Endometrium (tissue), 2 donors: ENCODE data around the gene LY6G5B.

Experiments used
- FAIRE-seq: peaks from 2 replicates; lab custom pipeline; 2012; peaks lifted over from hg19 to GRCh38; lab: Jason Lieb, UNC
- donor health status: control.
- donor health status: control.

LY6G5B gene

DNA sequence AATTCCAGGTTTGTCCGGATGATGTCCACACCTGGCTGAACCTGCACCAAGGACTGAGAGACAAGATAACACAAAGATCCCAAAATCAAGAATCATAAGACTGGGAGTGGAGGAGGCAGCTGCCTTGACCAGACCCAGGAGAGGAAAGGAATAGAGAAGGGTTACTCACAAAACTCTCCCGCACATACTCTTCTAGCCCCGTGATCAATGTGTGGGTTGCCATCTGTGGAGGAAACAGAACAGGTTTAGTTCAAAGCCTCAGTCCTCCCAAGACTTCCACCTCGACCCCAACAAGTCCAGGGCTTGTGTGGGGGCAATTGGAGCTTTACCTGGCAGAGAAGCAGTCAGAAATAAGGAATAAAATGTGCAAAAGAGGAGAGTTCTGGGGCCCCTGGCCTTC lies 28.4 kb upstream of the LY6G5B start:
- FAIRE-seq: no peak

DNA sequence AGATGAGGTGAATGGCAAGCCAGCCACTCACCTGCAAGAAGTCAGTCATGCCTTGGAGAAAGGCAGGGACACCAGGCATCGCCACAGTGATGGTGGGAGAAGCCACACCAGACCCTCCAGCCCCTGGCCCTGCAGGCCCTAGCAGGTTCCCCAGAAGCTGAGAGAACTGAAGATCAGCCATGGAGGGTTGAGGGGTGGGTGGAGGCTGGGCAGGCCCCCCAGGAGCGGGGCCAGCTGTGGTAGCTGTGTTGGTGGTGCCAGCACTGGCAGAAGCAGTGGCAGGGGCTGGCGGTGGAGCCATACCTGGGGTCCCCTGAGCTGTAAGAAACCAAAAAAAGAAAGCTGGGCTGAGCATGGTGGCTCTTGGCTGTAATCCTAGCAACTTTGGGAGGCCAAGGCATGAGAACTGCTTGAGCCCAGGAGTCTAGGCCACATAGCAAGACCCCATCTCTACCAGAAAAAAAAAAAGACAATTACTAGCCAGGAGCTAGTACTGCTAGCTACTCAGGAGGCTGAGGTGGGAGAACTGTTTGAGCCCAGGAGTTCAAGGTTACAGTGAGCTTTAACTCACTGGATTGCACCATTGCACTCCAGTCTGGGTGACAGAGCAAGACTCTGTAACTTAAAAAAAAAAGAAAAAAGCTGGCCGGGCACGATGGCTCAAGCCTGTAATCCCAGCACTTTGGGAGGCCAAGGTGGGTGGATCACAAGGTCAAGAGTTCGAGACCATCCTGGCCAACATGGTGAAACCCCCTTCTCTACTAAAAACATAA lies 26.8 kb upstream of the LY6G5B start:
- no peak for FAIRE-seq

DNA sequence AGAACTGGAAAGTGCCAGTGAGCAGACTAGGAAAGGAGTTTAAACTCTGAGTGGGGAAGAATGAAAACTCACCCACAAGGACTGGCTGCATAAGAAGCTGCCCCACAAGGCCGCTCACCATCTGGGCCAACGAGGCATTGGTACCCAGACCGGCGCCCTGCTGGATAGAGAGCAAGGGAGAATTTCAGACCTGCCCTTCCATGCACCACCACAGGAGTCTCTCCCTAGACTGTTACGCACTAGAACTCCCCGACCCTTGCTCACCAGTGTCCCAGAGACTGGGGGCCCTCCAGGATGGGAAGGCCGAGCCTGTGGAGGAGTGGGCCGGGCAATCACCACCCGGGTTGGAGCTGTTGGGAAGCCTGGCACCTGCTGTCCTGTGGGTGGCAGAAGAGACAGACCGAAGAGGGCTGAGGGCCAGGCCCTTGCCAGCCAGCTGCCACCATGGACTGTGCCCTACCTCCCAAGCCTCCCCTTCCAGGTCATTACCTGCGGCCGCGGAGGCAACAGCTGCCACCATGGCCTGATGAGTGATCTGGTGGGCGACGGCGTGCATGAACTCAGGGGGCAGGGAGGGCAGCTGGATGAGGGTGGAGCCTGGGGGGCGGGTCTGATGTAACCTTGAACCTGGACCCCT lies 25.8 kb upstream of the LY6G5B start:
- FAIRE-seq: no peak

DNA sequence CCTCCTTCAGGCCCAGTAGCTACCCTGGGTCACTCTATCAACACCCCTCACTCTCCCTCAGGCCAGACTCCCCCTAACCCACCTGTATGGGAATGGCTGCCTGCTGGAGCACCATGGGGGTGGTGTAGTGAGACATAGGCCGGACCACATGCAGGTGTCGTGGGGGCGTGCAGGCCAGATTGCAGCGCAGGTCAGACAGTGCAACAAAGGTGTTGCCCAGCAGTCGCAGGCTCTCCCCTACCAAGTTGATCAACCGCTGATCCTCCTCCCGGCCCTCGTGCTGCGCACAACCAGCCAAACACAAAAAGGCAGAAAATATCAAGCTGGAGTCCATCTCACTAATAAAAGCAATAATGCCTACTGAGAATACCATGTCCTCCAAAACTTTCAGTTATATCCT lies 24.5 kb upstream of the LY6G5B start:
- FAIRE-seq: no peak

DNA sequence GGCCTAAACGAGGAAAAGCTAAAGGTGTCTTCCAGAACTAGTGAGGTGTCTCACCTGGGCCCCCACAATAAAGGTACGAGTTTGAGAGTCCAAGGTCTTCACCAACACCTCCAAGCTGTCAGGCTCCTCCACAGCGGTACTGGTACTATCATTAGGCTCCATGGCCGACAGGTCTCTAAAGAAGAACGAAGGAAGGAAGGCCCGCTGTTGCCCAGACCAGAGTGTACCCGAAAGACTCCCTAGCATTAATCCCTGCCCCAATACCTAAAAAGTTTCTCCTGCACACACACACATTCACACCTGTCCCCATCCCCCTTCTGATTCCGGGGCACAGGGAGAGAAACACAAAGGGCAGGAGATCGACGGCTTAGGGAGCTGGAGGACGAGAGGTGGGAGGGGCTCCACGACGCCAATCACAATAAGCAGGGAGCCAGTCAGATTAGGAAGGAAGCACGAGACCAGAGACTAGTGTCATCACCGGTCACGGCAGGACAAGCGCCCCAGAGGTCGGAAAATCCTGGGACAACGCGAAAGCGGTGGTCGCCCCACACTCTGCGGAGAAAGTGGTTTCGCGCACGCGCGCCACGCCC lies 18.1 kb upstream of the LY6G5B start:
- no peak for FAIRE-seq

DNA sequence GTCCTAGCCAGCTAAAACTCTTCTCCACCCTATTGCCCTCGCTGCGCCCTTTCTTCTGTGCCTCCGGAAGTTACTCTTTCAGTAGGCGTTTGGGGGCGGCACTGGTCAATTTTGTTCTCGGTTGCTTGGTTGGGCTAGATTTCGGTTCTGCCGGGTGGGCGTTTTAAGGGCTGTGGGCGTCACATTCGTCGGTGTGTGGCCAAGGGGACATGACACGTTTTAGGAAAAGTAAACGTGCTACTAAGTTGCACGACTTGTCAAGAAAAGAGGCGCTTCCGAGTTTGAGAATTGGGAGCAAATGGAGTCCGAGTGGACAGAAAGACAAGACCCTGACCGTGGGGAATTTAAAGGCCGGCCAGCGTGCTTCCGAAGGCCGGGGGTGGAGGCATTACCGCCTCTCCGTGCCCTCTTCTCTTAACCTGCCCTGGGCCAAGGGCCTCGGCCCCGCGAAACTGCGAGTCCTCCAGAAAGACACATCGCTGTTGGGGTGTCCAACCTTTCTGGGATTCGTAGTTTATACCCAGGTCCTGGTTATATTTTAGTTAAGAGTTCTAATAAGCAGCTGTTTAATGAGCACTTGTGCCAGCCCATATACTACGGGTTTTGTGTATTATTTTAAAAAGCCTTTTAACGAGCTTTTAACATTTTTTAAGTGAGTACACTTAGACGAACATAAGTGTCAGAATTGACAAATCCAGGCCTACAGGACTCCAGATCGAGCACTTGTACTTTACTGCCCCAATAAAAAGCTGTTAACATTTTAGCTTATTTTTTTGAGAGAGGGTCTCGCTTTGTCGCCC lies 16.7 kb upstream of the LY6G5B start:
- FAIRE-seq: no peak

DNA sequence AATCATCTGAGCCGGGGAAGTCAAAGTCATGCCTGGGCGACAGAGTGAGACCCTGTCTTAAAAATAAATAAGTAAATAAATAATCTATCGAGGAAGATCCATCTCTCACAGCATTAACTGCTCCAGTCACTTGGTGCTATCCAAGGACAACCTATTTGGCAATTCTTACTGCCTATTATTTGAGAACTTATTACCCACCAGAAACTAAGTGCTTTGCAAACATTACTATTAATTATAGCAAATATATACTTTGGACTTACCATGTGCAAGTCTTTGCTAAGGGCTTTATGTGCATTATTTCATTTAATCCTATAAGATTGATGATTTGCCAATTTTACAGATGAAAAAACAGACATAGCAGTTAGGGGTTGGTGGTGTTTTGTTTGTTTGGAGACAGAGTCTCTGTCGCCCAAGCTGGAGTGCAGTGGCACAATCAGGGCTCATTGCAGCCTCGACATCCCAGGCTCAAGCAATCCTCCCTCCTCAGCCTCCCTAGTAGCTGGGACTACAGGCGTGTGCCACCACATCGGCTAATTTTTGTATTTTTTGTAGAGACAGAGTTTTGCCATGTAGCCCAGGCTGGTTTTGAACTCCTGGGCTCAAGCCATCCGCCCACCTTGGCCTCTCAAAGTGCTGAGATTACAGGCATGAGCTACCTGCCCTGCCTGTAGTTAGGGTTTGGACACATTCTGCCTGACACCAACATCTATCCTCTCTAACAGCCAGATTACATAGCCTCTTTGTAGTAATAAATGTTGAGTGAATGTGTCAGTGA lies 15.0 kb upstream of the LY6G5B start:
- no peak for FAIRE-seq

DNA sequence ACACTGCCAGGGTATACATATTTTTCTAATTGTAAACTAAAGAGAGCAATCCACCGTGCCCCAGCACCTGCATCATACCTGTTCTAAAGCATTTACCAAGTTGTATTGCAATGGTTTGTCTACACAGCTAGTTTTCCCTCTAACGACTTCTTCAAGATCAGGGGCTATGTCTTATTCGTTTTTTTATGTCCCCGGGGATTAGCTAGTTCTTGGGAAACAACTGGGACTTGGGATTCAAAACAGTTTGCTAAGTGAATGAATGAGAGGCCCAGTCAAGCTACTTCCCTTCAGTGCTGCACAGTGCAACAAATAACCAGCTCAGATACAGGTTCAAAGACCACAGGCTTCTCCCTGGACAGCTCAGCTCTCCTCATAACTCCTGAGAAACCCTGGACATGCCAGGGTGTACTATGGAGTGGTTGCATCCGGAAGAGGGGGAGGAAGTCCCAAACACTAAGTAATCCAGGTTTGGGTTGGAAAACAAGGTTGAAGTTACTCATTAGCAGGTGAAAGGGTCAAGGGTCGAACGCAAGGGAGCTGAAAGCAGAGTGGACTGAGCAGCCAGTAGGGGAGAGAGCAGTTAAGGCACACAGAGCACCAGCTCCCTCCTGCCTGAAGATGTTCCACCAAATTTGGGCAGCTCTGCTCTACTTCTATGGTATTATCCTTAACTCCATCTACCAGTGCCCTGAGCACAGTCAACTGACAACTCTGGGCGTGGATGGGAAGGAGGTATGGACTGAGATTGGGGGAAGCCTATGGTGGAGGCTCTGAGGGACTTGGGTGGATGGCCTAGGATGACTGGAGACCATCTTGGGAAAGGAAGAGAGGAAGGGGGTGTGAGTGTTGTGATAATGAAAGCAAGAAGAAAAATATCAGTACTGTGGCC lies 14.2 kb upstream of the LY6G5B start, which contains the start of gene APOM:
Gene APOM, plus strand, starts transcription at position 546 of the 889 bp plus-strand sequence. Its CDS starts 73 bp downstream, at position 619.
- FAIRE-seq: no peak

DNA sequence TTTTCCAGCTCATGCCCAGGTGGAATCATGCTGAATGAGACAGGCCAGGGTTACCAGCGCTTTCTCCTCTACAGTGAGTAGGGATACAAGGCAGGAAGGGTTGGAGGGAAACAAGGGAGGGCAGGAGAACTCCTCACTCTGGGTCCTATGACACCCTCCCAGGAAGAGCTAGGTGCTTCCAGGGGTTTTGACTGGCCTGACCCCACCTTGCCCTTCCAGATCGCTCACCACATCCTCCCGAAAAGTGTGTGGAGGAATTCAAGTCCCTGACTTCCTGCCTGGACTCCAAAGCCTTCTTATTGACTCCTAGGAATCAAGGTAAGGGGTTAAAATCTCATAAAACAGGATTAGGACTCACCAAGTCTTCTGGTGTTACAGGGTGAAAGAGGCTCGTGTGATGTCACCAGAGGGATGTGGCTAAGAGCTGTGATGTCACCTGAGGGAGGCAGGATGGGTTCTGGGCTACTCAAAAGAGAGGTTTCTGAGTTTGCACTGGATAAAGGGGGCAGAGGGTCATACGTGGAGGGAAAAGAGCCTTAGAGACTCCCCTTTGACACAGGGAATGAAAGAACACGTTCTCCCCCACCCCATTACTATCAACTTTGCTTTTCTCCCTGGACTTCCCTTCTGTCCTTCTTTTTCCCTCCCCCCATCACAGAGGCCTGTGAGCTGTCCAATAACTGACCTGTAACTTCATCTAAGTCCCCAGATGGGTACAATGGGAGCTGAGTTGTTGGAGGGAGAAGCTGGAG lies 12.2 kb upstream of the LY6G5B start:
- FAIRE-seq: no peak

DNA sequence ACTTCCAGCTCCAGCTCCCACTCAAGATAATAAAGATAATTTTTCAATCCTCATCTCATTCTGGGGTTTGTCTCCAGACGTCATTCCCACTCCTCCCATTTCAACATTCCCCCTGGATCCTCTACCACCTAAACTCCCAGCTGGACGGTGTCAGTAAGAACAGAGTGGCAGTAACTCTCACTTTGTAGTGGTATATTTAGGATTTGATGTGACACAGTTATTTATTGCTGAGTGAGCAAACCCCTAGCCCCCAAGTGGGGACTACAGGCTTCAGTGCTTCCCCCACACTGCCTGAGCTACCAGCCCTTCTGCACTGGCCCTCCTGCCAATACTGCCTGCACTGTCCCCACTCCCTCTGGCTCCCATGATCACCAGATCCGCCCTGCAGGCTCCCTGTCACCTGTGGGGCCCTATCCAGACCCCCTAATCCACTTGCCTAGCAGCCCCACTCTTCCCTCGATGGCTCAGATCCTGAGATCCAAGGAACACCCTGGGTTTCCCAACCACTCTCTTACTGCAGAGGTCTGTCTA lies 11.6 kb upstream of the LY6G5B start:
- no peak for FAIRE-seq

DNA sequence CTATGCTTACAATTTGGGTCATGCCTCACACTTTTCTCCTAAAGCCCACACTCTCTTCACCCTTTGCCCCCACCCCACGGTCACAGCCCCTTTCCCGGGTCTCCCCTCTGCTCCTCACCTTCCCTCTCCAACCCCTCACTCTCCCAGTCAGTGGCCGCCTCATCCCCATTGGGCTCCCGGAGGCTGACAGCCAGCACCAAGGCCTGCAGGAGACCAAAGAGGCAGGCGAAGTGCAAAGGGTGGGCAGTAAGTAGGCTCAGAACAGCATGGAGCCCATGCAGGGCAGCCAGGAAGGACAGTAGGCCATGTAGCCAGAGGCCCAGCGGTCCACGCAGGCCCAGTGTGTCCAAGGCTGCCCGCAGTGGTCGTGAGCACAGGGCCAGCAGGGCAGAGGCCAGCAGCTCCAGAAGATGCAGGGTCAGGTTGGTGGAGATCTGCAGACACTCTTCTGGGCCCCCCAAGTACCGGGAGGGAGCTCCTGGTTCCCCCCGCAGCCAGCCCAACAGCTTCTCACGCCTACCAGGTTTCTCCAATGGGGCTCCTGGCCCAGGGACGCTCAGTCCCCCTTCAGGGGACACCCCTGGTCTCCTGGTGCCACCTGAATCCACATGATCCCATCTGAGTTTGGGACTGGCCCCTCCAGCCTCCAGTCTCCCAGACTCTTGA lies 10.7 kb upstream of the LY6G5B start:
- FAIRE-seq: no peak

DNA sequence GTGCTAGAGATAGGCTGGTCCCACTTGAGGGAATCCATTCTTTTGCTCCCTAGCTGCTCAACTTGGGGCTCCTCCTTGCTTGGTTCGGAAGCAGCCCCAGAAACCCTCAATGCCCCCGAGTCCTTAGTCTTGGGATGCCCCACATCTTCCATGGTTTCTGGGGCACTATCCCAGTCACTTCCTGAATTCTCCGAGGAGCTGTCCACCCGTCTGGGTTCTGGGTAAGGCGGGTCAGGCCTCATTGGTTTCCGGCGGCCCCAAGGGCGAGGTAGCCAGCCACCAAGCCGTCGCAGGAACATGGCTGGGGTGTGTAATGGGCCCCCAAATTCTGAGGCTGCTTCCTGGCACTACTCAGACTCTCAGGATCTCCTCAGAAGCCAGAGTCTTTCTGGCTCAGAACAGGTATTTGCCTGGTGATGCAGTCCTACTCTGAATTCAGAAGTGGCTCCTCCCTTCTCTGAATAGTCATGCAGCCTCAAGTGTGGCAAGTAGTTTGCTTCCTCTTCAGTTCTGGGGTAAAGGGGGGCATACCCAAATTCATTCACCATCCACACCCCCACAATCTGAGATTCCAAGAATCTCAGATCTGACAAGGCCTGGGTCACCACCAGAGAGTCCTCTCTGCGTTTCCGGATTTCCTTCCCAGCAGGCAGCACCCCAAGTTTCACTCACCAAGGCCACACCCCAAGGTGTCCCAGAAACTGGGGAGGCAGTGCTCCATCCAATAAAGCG lies 10.0 kb upstream of the LY6G5B start:
- FAIRE-seq: no peak

DNA sequence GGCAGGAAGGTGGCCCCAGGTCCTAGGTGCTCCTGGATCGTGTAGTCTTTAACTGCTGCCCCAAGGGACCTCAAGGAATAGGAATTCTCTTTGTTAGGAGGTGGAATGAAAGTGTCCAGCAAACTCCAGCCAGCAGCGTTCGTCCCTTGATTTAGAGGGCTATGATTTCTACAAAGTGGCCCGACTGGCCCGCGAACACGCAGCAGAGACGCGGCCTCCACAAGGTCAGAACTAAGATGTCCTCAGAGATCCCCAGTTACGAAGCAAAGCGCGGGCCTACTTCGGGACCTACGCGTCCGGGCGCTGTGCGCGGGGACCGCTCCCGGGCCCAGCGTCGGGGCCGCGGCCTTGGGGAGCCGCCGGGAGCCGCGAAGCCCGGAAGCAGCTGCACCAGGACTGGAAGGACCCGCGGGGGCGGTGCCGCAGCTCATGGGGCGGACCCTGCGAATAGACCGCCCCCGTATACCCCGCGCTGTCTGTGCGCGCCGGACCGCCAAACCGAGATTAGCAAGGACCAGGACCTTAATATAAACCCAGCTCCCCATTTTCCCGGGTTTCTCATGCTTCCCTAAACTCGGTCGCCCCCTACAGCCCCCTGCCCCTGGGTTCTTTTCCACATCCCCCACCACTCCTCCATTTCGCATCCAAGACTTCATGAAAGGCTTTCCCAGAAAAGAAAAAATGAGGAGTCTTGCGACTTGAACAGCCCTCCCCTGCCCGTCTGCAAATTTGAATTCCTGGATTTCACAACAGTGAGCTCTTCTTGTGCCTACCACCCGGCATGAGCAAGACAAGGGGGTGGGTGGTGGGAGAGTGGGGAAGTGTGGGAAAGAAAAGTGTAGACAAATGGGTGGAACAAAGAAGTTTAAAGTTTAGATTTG lies 9.2 kb upstream of the LY6G5B start, which contains the start of gene C6orf47:
Gene C6orf47, minus strand, starts transcription at position 398 of the 881 bp plus-strand sequence. CDS start 831 bp downstream, outside the sequence.
- no peak for FAIRE-seq

DNA sequence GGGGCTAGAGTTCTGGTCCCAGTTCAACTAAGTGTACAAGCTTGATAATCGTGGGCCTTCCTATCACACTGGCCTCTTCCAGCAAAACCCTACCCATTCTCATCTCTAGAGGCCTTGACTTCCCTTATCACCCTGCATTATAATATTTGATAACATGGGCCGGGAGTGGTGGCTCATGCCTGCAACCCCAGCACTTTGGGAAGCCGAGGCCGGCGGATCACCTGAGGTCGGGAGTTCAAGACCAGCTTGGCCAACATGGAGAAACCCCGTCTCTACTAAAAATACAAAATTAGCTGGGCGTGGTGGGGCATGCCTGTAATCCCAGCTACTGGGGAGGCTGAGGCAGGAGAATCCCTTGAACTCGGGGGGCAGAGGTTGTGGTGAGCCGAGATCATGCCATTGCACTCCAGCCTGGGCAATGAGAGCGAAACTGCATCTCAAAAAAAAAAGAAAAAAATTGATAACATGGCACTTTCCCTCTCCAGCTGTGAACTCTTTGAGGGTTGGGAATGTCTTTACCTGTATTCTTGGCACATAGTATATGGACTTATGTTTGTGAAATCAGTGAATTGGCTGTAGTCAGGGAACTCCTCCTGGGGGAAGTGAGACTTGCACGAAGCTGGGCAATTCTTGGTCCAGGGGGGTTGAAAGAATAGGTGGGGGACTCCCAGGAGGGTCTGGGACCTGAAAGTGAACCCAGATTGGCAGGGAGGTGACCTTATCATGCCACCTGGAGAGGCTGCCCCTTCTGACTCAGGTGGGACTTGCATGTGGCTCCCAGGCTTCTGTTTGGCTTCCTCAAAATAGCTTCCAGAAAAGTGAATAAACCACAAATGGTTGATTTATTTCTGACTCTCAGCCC lies 8.3 kb upstream of the LY6G5B start:
- FAIRE-seq: no peak

DNA sequence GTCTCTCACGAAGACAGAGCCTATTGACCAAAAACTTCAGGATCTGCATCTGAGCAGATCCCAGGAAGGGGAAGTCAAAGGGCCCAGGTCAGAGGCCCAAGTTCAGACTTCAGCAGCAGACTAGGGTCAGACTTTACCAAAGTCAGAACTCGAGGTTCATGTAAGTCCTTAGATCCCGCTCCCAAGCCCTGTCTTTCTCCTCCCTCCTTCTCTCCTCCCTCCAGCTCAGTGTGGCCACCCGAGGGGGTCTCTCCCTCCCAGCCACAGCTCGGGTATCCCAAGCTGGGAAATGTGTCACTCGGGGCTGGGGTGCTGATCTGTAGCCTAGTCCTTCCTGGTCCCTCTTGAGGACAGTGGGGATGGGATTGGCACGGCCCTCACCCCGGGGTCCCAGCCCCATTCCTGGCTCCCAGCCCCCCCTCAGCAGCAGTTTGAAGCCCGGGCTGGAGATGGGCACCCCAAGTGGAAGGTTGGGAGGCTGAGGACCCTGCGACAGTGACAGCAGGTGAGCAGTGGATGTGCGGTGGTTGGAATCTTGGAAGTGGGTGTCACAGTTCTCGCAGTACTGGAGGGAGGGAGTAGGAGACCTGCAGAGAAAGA lies 7.6 kb upstream of the LY6G5B start:
- no peak for FAIRE-seq
